HG03135 (cell line): ENCODE measurements around the gene PLCB2.
A peak's percentile ranks its signal among the peaks of the same experiment; 100 is the strongest.

ENCODE experiments used
- ATAC-seq: cut with Tn5 transposase; IDR thresholded peaks from one replicate; pipeline ENCODE4 v1.9.1; 2021; ENCODE audit warnings: mild to moderate bottlenecking, moderate library complexity; ENCODE audit not compliant: unreplicated experiment

Gene PLCB2

GRCh38 chr15:40325700-40326099 lies 18.0 kb upstream of the PLCB2 start:
- ATAC-seq = no peak

- ATAC-seq = no peak
These were observed 17.5 kb upstream of the PLCB2 start for GRCh38 chr15:40325188-40325587.

- peak; percentile 7 for ATAC-seq
These were observed 16.5 kb upstream of the PLCB2 start for GRCh38 chr15:40323953-40324937.

- peak; percentile 89 for ATAC-seq
These were observed 15.7 kb upstream of the PLCB2 start, which contains the start of gene INAFM2 for GRCh38 chr15:40323239-40323952. Gene INAFM2 (plus strand): TSS chr15:40323692. CDS start chr15:40324056, 364 bp downstream.

GRCh38 chr15:40322531-40323238 lies 14.9 kb upstream of the PLCB2 start:
- ATAC-seq = no peak

- no peak for ATAC-seq
These were observed 13.2 kb upstream of the PLCB2 start for GRCh38 chr15:40320931-40321371.

GRCh38 chr15:40320409-40320808 lies 12.7 kb upstream of the PLCB2 start:
- no peak for ATAC-seq

GRCh38 chr15:40317580-40317979 lies 9.8 kb upstream of the PLCB2 start:
- no peak for ATAC-seq

GRCh38 chr15:40316931-40317330 lies 9.2 kb upstream of the PLCB2 start:
- no peak for ATAC-seq

- ATAC-seq = no peak
These were observed 7.1 kb upstream of the PLCB2 start for GRCh38 chr15:40314723-40315276.

- ATAC-seq = no peak
These were observed 6.0 kb upstream of the PLCB2 start for GRCh38 chr15:40313531-40314398.

GRCh38 chr15:40312370-40313158 lies 4.8 kb upstream of the PLCB2 start:
- ATAC-seq = no peak

- ATAC-seq = no peak
These were observed 3.3 kb upstream of the PLCB2 start for GRCh38 chr15:40310993-40311392.

- ATAC-seq = no peak
These were observed 2.5 kb upstream of the PLCB2 start for GRCh38 chr15:40310001-40310959.

- ATAC-seq = no peak
These were observed 1.7 kb upstream of the PLCB2 start for GRCh38 chr15:40309344-40309862.

GRCh38 chr15:40306908-40307307 lies 827 bp downstream of the PLCB2 start:
- no peak for ATAC-seq

GRCh38 chr15:40306371-40306770 lies 1.4 kb downstream of the PLCB2 start:
- ATAC-seq = no peak

GRCh38 chr15:40305281-40305680 lies 2.5 kb downstream of the PLCB2 start:
- ATAC-seq = no peak
